HTR-8/SVneo (cell line): ENCODE measurements around the gene CPNE7.

Experiments
- DNase-seq: peaks from one replicate; pipeline ENCODE4 v3.0.0; 2011; ENCODE audit warnings: low spot score, mixed read lengths; ENCODE audit not compliant: insufficient read length
- FAIRE-seq: peaks from 2 replicates; lab custom pipeline; 2011; peaks lifted over from hg19 to GRCh38; lab: Jason Lieb, UNC

The CPNE7 gene

DNA sequence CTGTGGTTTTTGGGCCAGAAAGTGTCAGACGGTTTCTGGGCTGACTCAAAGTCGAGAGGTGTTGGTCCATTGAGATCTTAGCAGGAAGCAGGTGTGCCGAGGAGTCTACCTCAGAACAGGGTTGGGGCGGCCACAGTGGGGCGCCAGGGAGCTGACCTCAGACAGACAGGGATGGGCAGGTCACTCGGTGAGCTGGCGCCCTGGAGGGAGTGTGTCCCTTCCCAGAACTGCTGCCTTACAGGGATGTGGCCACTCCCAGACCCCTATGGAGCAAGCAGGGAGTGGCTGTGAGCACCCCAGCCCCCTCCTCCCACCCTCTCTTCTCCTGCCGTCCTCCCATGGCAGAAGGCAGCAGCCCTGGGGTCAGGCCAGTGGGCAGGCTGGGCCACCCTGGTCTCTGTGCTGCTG is 23.9 kb downstream of the CPNE7 start:
- FAIRE-seq, result peak; percentile 54

DNA sequence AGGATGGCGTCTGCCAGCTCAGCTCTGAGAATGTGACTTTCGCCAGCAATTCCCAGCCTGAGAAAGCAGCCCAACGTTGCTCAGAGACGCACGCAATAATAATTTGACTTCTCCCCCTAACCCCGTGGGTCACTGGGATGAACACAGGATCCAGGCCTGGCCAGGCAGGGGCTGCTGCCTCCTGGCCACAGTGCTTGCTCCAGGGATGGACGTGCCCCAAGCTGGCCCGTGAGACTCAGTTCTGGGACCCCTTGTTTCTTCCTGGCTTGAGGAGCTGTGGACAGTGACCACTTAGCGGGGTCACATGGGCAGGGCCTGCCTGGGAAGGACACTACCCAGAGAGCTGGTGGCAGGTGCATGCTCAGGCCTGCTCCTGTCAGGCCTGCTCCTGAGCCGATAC is 24.3 kb downstream of the CPNE7 start:
- DNase-seq (no peak), FAIRE-seq (no peak)

More for the DNA sequence above, 23.9 kb downstream of the CPNE7 start:
- no peak for DNase-seq

DNA sequence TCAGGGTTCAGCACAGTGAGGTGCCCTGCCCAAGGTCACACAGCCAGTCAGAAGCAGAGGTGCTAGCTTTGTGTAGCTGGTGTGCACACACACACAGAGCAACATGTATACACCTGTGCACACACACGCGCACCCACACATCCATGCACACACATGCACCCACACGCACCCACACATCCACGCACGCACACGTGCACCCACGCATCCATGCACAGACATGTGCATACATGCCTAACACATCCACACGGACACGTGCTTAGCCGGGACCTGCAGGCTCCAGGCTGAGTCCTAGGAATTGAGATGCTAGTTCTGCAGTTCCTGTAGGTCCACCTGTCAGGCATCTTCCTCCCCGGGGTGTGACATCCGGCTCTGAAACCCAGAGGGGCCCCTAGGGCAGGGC is 24.9 kb downstream of the CPNE7 start:
- DNase-seq, result no peak
- FAIRE-seq, result peak; percentile 62

DNA sequence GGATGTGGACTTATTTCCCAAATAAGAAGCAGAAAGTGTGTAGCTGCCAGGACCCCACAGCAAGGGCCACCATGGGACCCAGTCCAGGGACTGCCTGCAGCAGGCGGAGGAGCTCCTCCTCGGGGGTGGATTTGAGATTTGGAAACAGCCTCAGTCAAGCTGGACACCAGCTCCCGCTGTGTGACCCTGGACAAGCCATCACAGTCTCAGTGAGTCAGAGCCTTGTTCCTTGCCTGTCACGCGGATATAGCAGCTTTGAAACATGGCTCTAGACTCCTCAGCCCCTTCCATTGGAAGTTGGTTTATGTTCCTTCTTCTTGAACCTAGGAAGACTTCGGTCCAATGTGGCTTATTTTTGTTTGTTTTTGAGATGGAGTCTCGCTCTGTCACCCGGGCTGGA is 25.4 kb downstream of the CPNE7 start:
- DNase-seq, result no peak
- FAIRE-seq, result no peak

DNA sequence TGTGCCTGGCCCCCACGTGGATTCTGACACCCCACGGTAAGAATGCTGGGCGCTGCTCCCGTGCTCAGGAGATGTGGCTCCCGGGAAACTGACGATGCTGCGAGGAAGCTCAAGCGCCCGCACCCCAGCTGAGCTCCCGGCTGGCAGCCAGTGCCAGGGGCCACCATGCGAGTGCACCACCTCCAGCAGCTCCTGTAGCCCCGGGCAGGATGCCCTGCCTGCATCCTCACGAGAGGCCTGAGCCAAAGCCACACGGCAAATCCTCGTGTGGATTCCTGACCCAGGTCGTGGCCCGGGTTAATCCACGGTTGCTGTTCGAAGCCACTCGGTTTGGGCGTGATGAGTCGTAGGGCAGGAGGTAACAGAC is 26.3 kb downstream of the CPNE7 start:
- DNase-seq, result no peak
- no peak for FAIRE-seq

DNA sequence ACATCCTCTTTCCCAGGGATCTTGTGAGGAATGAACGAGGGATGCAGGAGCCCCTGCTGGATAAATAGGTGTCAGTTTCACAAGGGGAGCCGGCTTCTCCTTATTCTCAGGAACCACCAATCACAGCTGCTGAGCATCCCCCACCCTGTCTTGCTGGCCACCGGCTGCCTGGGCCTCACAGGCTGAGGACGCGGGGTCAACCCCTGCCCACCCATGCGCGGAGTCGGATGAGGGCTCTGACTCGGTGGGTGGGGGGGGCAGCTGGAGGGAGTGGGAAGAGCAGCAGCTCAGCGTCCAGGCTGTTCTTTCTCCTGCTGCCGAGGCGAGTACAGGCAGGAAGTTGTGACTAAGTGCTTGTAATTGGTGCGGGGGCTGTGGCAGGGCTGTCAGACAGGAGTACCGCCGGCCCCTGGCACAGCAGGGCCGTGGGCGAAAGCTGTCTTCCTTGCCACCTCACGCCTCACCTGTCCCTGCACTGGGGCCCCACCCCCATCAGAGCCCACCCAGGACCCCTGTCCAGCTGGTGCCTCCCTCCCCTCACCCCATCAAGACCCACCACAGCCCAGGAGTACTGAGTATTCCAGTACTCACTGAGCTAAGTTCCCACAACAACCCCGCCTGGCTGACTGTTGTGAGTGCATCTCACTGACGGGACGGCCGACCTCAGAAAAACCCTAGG is 26.9 kb downstream of the CPNE7 start:
- DNase-seq (peak; percentile 89), FAIRE-seq (peak; percentile 98)

DNA sequence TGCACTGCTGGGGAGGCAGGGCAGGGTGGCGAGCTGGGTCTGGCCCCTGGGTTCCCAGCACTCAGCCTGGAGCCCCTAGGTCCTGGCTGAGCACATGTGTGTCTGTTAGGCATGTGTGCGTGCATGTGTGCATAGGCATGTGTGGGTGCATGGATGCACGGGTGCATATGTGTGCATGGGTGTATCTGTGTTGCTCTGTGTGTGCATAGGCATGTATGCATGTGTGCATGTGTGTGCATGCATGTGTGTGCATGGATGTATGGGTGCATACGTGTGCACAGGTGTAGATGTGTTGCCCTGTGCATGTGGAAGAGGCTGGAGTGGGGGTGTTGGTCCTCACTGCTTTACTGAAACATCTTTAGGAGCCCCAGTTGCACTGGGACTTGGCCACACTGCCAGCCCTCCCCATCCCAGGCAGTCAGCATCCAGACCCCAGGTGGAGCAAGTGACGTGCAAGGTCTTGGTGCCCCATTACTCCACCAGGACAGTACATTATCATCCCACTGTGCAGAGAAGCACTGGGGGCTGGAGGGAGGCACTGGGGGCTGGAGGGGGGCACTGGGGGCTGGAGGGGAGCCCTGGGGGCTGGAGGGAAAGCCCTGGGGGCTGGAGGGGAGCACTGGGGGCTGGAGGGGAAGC is 27.5 kb downstream of the CPNE7 start:
- FAIRE-seq (peak; percentile 86), DNase-seq (no peak)

DNA sequence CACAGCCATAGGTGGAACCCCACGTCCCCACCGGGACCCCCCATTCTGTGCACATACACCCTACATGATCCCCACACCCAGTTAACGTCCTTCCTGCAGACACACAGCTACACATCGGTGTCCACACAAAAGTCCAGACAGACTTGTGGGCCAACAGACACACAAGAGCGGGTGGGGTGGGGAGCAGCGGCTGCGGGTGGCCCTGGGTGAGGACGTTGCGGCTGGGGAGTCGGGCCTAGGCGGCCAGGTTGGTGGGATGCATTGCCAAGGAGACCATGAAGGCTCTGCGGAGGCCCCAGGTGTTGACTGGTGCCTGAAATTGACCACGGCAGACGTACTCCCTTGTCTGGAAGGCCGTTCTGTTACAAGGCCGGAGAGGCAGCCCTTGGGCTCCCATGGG is 29.2 kb downstream of the CPNE7 start:
- DNase-seq, result no peak
- FAIRE-seq, result no peak

DNA sequence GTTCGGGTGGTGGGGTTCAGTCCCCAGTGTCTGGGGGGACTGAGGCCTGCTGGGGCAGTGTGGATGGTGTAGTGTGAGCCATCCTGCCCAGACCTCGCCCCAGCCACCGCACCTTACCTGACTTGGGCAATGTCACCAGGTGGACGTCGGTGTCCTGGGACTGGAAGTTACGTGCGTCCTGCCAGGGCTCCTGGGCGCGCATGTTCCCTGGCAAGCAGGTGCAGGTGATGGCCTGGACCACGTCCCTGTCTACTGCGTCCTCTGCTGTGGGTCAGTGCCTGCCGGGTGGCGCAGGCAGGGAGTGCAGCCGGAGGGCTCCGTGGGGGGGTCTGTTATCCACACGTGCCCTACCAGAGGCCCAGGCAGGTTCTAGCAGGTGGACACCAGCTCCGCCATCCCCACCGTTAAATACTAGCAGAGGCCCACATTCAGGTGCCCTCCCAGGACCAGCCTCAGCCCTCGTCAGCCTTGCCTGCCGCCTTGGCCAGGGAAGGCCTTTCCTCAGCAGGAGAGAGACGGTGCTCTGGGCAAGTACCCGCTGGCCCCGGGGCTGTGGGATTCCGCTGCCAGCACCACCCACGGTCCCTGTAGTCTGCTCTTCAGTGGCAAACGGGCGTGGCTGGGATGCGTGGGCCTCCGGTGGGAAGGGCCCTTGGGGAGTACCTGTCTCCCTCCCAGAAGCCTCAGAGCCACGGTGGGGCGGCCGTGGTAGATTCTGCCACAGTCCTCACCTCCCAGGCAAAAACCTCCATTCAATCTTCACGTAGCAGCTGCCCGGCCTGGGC is 29.8 kb downstream of the CPNE7 start:
- FAIRE-seq, result no peak
- no peak for DNase-seq

DNA sequence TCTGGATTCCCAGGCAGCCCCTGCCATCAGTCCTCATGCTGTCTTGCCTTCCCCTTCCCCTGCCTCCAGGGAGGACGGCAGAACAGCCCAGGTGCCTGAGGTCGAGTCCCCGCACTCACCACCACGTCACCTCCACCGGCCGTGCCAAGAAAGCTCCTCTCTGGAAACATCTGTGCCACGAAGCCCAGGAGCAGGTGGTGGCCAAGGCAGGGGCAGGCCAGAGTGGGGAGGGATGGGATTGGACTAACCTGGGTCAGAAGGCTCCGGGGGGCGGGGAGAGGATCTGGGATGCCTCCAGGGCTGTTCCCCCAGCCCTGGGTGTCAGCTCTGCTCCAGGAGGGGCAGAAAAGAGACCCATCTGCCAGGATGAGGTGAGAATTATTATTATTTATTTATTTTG is 30.4 kb downstream of the CPNE7 start:
- no peak for FAIRE-seq
- DNase-seq, result no peak

DNA sequence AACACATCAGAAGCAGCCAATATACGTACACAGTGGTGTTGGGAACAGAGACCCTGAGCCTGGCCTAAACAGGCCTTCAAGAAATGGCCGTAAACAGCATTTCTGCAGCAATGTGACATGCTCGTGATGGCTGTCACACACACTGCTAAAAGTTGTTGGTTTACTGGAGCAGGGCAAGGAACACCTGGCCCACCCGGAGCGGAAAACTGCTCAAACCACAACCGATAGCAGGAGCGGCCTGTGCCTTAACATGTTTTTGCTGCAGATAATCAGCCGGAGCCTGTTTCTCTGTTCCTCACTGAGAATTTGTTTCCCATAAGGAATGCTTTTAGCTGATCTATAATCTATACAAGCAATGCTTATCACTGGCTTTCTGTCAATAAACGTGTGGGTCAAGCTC is 31.9 kb downstream of the CPNE7 start:
- DNase-seq (no peak), FAIRE-seq (peak; percentile 13)

DNA sequence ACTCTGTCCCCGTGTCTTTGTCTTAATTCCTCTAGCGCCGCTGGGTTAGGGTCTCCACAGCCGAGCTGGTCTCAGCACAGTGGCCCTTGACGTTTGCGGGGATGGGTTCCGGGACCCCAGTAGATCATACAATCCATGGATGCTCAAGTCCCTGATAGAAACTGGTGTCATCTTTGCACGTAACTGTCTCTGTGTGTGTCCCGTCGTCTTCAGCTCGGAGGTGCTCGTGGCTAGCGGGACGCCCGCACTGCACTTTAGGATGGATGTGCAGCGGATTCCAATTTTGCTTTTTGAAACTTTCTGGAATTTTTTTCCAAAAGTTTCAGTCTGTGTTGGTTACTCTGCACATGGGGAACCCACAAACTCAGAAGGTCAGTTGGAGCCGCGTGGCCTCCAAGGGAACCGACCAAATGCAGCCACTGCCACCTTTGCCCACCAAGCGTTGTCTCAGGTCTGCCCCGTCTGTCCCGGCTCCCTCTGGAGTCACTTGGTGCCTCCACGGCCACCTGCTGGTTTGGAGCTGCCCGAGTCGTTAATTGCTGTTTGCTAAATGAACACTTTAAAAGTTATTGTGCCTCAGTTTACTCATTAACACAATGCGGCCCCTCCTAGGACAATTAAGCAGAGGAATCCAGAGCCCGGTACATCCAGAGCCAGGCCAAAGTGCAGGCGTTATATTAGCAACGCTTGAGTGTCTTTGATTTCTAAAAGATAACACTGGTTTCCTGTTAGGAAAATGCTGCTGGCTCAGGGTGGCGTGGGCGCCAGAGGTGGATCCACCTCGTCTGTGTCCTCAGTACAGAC is 32.6 kb downstream of the CPNE7 start:
- DNase-seq, result no peak
- FAIRE-seq, result no peak

DNA sequence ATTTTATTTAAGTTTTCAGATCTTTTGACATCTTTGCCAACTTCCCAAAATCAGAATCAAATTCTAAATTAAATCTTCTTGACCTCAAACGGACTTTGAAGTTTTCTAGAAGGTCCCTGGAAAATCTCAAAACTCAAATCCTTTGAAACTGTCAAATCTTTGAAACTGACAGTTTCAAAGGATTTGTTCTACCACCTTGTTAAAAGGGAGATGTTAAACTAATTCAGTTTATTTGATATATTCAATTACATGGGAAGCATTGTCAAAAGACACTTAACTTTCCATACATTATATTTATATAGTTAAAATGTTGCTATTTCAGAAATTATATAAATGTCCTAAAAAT is 34.5 kb downstream of the CPNE7 start:
- no peak for FAIRE-seq
- DNase-seq, result no peak

DNA sequence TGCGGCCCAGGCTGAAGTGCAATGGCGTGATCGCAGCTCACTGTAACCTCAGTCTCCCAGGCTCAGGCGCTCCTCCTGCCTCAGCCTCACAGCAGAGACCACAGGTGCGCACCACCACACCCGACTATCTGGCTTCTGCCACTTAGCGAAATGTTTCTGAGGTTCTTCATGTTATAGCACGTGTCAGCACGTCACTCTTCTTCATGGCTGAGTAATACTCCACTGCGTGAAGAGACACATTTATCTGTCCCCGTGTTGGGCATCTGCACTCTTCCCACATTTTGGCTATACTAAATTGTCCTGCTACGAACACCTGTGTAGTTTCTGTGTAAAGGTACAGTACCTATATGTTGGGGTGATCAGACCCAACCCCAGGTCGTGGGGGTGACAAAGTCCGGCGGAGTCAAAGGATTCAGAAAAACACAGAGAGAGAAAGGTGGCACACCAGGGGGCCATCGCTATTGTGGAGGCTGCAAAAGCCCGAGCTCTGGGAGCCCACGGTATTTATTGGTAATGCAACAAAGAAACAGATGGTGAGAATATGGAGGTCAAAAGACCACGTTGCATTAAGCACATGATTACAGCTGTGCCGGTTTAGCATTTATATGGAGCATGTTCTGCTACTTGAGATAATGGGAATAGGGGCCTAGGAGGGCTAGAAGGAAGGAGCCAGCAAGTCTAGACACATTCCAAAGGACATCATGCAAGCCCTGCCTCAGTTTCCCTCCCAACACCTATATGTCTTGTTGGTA is 37.0 kb downstream of the CPNE7 start:
- FAIRE-seq (no peak), DNase-seq (no peak)

DNA sequence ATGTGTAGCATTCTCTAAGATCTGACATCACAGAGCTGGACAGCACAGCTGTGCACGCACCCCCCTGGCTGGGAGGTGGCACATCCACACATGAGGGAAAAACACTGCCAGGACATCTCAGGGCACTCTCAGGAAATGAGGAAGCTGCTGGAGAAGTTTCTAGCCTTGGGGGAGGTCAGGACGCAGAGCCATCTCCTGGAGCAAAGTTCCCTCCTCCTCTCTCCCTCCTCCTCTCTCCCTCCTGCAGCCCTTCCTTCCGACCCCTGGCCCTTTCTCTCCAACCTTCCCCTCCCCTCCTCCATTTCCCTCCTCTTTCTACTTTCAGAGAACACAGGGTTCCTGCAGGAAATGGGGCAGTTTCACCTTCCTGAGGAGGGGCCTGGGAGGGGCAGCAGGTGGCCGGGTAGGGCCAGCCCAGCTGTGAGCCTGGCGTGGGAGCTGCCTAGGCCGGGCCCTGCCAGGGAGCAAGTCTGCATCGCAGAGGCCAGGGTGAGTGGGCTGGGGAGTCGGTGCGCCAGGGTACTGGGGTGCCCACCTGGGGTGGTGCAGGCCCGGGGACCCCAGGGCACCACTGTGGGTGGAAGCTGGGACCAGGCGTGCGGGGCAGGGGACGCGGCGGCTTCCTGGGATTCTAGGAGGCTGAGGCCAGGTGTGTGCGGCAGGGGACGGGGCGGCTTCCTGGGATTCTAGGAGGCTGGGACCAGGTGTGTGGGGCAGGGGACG is 37.8 kb downstream of the CPNE7 start, which contains the start of gene DPEP1:
TSS of gene DPEP1 (plus strand) at position 412 of the 723 bp plus-strand sequence. CDS start 16,769 bp downstream, outside the sequence.
- FAIRE-seq (no peak), DNase-seq (no peak)

DNA sequence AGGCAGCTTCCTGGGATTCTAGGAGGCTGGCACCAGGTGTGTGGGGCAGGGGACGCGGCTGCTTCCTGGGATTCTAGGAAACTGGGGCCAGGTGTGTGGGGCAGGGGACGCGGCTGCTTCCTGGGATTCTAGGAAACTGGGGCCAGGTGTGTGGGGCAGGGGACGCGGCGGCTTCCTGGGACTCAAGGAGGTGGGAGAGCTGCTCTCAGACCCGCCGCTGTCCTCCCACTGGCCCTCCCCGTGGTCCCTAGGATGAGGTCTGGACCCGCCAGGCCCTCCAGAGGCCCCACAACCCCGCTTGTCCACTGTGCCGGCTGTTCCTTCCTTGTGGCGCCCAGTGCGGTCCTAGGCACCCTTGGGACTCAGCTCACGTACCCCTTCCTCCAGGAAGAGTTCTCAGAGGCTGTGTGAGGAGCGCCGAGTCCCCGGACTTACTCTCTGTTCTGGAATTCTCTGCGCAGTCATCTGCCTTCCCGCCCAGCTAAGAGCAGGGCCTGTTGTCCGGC is 38.4 kb downstream of the CPNE7 start:
- DNase-seq (no peak), FAIRE-seq (no peak)

DNA sequence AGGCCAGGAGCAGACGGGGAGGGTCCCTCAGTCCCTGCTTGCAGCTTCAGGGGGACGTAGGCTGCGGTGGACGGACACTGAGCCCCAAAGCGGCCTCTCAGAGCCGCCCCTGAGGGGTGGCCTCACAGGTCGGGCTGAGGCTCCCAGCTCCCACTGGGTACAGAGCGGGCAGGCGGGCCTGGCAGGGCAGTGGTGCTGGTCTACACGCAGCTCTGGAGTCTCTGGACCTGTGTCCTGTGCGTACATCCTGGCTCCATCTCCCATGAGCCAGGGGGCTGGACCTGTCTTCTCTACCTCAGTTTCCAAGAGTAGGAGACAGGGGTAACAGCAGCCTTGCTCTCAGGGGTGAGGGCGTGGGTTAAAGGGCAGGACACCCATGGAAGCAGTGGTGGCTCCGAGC is 39.6 kb downstream of the CPNE7 start:
- FAIRE-seq (no peak), DNase-seq (no peak)

DNA sequence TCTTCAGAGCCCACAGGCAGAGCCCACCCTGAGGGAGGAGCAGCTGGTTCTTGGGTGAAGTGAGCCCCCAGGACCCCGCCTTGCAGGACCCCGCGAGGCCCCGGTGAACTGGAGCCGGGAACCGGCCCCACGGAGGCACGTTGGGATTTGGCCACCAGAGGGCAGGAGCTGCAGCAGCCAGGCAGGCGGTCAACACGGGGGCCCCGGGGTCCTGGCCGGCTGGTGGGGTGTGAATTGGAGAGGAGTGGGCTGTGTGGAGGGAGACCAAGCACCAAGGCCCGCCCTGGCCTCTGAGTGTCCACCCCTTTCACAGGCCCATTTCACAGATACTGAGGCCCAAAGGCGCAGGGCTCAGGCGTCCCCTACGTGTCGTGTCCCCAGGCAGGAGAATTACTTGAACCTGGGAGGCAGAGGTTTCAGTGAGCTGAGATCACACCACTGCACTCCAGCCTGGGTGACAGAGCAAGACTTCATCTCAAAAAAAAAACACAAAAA is 40.1 kb downstream of the CPNE7 start:
- FAIRE-seq, result no peak
- no peak for DNase-seq

DNA sequence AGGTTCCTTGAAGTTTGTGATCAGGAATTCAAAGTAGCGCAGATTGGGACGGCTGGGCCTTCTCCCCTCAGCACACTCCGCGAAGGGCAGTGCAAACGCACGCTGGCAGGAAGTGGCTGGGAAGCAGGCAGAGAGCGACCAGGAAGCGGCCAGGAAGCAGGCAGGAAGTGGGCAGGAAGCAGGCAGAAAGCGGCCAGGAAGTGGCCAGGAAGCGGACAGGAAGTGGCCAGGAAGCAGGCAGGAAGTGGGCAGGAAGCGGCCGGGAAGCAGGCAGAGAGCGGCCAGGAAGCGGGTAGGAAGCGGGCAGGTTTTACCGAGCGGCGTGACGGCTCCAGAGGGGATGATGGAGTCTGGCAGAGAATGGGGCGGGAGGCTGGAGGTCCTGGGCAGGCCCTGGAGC is 41.1 kb downstream of the CPNE7 start:
- FAIRE-seq, result no peak
- DNase-seq, result no peak
